ENCODE measurements around the gene DAGLA.

Gene DAGLA

DNA sequence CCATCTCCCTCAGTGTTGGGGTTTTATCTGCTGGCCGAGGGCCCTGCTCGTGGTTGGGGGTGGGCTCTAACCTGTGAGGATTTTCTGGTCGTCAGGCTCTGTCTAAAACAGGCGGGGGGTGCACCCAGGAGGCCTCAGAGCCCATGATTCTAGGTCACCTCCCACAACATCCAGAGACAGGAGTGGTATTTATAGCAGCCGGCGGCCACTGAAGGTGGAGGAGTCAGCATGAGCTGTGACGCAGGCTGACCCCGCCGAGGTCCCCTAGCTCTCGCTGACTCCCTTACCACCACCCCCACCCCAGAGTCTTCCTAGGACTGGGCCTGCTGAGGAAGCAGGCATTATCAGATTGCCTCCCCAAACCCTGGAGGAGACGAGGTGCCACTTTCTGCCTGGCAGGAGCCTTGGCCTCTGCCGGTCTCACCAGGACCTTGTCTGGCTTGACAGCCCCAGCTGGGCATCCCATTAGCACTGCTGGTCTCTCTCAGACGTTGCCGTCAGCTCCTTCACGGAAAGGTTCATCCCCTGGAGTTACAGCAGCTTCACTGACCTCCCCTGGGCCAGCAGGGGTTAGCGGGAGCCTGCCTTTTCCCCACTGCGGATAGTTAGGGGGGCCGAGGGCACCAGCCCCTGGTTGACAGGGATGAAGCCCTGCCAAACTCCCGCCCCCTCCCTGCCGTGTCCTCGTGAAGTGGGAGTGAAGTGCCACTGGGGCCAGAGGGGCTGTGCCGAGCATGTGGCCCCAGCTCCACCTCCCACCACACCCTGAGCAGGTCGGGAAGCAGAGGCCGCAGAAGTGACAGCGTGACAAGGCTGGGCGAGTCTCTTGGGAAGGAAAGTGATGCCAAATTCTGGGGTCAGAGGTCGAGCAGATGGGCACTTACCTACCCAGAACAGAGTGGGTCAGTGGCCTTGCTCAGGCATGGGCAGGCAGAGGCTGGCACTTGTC is 26.5 kb downstream of the DAGLA start:
- DNase-seq (ENCODE audit: low read depth, low spot score): no peak

DNA sequence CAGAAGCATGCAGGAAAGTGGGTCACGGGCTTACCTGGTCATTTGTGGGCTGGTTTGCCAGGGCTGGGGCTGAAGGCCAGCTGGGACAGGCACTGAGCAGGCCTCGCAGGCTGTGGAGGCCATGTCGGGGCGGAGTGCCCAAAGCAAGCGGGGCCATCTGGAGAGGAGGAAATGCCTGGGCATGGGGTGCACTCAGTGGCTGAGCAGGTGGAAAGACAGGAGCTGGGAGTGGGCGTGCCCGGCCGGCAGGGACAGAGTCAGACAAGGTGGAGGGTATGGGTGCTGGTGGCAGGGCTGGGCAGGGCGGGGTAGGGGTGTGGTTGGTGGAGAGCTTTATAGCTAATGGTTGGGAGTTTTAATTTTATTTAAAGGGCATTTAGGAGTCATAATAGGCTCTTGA is 27.4 kb downstream of the DAGLA start:
- no peak for DNase-seq (ENCODE audit: low read depth, low spot score)

DNA sequence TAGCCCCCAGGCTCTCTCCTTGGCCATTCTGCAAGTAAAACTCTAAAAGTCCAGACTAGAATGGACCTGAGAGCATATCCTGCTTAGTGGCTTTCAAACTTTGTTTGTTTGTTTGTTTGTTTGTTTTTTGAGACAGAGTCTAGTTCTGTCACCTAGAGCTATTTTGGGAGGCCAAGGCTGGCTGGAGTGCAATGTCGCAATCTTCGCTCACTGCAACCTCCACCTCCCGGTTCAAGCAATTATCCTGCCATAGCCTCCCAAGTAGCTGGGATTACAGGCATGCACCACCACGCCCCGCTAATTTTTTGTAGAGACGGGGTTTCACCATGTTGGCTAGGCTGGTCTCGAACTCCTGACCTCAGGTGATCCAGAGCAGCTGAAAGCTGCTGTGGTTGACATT is 28.9 kb downstream of the DAGLA start:
- no peak for DNase-seq (ENCODE audit: low read depth, low spot score)

DNA sequence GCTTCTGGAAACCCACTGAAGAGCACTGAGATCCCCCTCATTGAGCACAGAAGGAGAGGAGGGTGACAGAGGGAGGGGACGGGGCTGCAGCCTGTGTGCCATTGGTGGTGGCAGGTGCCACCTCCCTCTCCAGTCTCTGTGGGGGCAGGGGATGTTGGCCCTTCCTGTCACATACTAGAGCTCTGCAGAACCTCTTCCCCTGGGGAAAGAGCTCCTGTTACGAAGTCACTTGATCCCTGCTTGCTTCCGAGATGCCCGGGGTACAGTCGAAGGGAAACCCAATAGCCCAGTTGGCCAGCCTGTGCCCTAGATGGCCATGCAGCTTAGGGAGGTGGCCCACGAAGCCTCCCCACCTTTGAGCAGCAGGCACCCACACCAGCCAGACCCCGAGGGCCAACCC is 29.4 kb downstream of the DAGLA start:
- no peak for DNase-seq (ENCODE audit: low read depth, low spot score)

DNA sequence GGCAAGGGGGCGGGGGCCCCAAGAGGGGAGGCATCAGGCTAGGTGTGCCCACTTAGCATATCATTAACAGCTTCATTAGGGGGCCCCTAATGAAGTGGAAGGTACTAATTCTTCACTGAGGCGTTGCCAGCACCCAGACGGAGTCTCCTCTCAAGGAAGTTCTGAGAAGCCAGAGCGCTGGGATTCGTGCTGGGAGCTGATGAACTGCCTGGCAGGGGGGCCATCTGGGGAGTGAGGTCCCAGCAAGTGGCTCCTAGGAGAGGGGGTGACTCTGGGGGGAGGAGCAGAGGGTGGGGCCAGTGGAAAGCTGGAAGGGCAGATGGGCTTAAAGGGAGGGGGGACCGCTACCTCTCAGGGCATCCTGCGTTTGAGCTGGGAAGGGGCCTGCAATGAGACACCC is 29.8 kb downstream of the DAGLA start:
- no peak for DNase-seq (ENCODE audit: low read depth, low spot score)

DNA sequence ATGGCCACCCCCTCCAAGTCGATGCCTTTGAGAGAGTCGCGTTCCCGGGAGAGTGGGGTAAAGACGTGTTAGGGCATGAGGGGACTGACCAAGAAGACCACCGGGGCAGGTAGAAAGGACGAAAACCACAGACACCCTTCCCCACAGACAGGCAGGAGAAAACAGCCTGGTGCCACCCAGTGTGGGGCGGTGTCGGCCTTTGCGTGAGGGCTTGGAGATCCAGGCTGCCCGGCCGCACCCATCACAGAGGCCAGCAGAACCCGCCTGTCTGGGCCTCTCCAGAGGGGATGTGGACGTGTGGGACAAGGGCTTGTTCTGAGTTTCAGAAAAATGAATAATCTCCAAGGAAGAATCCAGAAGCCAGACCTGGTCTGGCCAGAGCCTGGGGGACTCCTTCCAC is 30.8 kb downstream of the DAGLA start:
- DNase-seq (ENCODE audit: low read depth, low spot score): no peak

DNA sequence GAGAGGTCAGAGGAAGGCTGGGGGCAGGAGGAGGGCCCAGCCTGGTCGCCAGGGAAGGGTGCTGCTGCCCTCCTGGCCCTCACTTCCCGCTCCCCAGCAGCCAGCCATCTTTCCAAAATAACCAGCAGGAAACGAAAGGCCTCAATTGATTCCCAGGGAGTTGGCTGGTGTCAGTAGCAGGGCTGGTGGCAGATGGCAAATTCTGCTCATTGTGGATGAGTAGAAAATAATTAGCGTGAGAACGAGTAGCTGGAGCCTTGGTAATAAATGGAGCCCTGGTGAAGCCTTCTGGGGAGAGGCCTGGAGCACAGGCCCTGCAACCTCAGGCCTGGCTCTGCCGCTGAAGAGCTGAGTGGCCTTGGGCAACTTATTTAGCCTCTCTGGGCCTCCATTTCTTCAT is 31.3 kb downstream of the DAGLA start:
- no peak for DNase-seq (ENCODE audit: low read depth, low spot score)

DNA sequence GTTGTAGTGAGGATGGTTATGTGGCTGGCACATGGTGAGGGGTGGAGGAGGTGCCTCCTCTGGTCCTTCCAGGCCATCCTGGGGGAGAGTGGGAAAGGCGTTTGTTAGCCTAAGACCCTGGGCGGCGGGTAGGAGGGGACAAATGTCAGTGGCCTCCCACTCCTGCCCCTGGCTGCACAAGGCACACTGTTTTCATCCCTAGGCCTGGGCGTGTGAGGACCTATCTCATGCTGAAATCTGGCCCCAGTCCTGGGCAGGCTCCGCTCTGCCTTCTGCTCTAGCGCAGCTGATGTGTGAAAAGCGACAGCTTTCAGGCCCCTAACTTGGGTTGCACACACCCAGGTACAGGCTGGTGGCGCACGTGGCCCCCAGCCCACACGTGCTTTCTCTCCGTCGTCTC is 32.1 kb downstream of the DAGLA start:
- DNase-seq (ENCODE audit: low read depth, low spot score): no peak

DNA sequence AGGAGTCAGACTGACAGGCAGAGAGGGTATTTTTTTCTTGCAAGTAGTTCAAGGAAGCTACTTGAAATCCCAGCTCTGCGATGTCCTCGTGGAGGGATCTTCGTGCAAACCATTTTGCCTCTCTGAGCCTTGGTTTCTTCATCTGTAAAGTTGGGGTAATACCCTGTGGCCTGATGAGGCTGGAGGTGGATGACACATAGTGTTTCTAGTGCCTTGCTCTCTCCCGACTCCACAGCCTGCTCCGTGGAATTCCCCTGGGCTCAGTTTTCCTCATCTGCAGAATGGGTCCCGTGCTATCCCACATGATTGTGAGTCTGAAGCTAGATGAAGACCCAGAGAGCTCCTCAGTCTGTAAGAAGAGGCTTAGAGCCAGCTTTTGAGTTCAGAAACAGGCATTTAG is 32.7 kb downstream of the DAGLA start:
- no peak for DNase-seq (ENCODE audit: low read depth, low spot score)

DNA sequence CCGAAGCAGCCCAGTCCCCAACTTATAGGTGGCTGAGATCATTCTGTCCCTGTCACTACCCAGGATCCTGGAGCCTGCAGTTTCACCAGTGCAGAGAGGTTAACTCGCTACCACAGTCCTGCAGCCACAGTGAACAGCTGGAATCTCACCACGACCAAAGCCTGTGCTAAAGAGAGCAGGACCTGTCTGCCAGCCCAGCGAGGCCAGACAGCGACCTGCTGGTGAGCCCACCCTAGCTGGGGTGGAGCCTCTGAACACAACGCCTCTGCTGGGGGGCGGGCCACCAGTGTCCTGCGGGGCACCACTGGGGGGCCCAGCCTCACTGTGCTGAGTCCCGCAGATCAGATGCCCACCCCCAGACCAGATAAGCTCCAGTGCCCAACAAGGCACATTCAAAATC is 33.3 kb downstream of the DAGLA start:
- DNase-seq (ENCODE audit: low read depth, low spot score): no peak

DNA sequence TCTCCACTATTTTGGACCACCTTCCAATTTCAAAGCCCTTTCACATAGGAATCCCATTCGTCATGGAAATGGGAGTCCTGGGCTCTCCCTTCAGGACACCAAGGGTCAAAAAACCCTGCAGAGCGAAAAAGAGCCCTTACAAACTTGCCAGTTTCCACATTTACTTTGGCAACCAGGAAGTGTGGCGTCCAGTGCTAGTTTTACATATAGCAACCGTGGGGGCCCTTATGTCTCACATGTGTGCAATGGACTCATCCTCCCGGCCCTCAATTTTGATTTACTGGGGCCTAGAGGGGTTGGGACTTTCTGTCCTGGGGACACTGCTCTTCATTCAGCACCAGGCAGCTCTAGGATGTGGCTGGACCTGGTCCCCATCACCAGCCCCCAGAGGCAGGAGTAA is 33.7 kb downstream of the DAGLA start:
- no peak for DNase-seq (ENCODE audit: low read depth, low spot score)

DNA sequence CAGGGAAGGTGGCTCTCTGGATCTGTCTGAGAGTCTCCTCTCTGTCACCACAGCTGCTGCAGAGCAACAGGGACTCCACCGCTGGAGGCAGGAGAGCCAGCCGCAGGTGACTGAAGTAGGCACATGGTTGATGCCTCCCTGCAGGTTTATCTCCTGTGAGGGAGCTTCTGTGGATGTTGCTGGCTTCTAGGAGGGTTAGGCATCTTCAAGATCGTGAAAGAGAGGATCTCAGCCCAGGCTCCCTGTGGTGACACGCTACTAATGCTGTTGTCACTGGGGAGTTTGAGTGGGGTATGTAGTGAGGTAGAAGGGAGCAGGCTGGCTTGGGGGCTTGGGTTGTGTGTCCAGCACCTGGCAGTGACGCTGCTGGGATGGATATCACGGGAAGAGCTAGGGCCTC is 34.1 kb downstream of the DAGLA start:
- DNase-seq (ENCODE audit: low read depth, low spot score): no peak

DNA sequence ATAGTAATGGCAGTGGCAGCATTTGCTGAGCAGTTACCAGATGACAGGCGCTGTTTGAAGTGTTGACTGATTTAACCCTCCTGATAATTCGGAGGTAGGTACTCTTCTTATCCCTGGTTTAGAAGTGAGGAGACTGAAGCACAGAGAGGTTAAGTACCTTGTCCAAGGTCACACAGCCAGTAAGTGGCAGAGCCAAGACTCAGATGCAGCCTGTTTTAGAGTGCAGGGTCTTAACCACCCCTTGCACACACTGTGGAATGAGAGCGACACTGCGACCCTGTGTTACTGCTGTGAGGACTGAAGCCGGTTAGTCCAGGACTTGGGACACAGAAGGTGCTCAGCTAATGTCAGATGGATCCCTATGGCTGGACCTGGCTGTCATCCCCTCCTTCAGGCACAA is 34.7 kb downstream of the DAGLA start:
- no peak for DNase-seq (ENCODE audit: low read depth, low spot score)

DNA sequence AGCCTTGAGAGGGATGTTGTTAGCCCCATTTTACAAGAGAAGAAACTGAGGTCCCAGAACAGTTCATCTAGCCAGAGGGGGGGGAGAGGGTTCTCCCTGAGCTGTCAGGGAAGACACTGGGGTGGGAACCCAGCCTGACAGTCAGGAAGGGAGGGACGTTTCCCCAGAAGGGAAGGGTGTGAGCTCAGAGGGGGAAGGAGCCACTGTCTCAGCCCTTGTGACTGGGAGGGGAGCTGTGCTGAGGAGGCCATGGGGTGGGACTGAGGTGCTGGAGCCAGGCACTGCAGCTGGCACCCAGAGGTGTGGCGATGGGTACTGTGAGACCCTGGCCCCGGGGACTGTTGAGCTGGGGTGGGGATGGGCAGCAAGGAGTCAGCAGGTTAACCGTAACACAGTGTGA is 35.7 kb downstream of the DAGLA start:
- DNase-seq (ENCODE audit: low read depth, low spot score): no peak

DNA sequence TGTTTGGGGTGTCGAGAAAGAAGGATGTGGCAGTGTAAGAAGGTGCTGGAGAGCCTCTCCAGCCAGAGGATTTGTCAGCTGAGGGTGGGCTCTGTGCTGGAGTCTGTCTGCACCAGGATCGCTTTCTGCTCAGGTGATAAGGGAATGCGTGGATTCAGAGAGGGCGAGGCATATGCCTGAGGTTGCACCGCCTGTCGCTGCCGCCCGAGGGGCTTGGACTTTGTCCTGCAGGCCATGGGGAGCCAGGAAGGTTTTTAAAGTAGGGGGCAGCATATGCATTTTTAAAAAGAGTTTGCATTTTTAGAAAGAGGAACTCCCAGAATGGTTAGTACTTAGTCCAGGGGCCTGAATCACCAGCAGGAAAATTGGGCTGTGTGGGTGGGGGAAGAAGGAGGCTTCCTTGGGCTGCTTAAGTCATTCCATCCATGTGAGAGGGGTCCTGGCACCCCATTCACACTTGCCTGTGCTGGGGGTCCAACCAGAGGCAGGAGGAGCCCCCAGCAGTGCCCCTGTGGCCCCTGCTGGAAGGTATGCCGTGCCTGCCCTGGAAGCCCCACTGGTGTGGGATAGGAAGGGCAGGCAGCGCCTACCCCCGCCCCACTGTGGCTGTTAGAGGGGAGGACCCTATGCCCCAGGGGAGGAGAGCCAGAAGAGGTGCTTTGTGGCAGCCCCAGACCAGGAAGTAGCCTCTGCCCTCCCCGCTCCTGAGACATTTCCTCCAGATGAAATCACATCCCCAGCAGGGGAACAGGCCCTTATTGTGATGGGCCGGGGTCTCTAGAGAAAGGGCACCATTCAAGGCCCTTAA is 36.5 kb downstream of the DAGLA start:
- DNase-seq (ENCODE audit: low read depth, low spot score): no peak

DNA sequence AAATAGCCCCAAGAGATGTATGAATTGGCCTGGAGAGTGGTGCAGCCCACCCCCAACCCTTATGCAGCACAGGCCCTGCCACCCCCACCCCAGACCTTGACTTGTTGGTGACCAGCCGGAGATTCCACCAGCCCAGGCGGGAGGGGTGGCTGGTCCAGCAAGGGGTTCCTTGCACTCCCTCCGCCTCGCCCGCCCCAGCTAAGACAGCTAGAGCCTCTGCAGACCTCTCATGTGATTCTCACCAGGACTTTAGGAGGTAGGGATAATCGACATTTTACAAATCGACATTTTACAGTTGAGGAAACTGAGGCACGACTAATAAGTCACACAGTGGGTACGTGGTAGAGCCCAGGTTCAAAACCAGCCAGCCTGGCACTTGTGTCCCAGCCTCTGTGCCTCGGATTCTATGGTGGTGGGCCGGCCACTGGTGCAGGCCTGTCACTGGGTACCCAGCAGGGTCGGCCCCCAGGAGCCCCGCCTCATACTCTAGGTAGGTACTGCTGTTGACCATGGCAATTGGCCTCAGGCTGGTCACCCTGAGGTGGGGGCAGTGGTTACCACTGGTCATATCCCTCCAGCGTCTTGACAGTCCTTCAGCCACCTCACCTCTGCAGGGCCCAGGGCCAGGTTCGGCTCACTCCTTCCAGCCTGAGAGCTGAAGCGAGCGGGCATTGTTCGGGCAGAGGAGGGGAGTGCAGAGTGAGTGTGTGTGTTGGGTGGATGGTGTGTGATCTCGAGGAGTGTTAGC is 37.3 kb downstream of the DAGLA start:
- DNase-seq (ENCODE audit: low read depth, low spot score): no peak

DNA sequence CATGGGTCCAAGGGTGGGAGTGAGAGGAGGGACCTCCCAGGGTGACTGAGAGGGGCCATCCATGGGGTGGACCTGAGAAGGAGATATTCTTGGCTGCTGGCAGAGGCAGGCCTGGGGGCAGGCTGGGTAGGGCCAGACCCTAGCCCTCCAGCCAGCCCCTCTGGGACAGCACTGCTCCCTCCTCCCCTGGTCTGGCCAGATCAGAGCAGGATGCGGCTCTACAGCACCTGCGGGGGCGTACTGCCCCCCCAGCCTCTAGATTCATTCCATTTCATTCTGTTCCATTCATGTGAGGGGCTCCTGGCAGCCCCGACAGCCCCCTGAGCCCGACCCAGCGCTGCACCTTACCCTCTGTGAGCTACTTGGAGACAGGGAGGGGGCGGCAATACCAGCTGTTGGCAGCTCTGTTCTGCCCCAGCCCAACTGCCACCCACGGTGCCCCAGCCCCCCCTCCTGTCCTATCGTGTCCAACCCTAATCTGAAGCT is 37.9 kb downstream of the DAGLA start:
- no peak for DNase-seq (ENCODE audit: low read depth, low spot score)

DNA sequence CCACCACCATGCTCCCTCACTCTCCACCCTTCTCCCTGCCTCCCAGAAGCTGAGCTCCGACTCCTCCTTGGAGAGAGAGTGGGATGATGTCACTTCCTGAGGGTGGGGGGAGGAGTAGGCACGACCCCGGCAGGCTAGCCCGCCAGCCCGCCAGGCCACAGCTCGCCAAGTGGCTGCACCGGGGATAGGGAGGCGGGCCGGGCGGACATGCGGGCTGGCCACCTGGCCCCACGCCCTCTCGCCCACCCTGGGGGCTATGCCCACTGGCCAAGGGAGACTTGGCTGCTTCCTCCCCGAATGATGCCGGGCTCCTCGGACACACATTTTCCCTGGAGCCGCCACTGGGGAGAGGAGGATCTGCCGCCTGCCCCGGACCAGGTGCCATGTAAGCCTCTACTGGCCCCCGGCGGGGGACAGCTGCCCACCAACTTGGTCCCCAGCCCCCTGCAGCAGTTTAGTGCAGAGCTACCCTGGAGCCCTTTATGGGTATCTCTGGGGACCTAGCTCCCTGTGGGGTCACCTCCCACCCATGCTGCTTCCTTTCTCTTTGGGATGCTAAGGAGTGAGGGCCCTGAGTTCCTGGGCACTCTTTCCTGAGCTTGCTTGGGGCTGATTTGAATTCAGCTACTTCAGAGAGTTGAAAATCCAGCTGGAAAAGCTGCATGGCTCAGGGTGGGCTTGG is 38.6 kb downstream of the DAGLA start:
- no peak for DNase-seq (ENCODE audit: low read depth, low spot score)

DNA sequence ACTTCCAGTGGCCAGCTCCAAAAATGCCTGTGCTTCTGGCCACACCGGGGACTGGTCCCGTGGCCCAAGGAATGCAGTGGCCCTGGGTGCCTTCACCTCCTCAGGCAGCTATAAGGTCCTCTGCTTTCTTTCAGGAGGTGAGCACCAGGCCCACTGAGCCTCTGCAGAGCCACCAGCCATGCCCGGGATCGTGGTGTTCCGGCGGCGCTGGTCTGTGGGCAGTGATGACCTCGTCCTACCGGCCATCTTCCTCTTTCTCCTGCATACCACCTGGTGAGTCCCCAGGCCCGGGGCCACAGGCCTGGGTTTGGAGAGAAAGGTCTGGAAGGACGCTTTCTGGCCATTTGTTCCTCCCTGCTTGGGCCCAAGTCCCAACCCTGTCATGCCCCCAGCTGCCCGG is 39.8 kb downstream of the DAGLA start:
- DNase-seq (ENCODE audit: low read depth, low spot score): no peak

DNA sequence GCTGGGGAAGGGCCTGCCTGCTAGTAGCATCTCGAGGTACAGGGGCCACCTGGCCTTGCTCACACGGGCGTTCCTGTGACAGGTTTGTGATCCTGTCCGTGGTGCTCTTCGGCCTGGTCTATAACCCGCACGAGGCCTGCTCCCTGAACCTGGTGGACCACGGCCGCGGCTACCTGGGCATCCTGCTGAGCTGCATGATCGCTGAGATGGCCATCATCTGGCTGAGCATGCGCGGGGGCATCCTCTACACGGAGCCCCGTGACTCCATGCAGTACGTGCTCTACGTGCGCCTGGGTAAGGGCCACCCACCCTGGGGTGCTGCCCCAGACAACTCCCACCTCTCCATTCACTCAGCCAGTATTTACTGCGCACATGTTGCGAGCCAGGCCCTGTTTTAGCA is 40.4 kb downstream of the DAGLA start:
- DNase-seq (ENCODE audit: low read depth, low spot score): no peak

DNA sequence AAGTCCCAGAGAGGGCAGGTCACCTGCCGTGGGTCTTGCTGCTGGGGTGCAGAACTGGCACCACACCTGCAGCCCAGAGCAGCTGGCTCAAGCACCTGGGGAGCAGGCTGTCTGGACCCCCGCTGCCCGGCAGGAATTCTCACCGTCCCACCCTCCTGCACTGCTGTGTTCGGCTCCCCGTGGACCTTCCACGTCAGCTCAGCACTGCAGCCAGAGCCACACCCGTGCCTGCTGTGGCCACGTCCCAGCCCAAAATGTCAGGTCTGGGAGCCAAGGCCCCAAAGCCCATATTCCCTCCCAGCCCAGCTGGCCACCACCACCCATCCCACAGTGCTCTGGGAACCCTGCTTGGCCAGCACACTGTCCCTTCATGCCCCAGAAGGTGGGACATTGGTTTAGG is 44.2 kb downstream of the DAGLA start:
- no peak for DNase-seq (ENCODE audit: low read depth, low spot score)
